ENCODE measurements around the gene JOSD1. TPM values are rescaled to one million over a fixed set of nuclear protein-coding genes. Genes with fewer than 3 reads are reported as not detected.

JOSD1 gene
- total and polyA plus RNA-seq, 2 donors (not counting 3 experiments of a cell fraction or from before 2014, with no cell fraction given) = 61.7 to 73.1 TPM

DNA sequence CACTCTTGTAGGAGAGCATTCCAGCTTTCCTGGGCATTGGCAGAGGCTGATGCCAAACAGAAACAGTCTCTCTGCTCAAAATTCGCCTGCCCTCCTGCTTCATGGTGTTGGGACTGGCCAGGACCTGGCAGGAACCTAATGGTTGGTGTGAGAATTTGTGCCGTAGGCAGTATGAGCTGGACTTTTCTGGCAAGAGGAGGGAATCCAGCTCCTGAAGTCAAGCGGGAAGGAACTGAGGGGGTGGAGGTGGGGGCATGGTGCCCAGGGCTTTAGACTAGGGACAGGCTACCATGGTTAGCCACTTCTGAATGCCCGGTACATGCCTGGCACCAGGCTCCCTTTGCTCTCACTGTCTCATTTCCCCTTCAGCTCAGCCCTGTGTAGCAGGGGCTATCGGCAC is 25.9 kb downstream of the JOSD1 start:
- Histone ChIP-seq H3K4me3 (replicated peaks in 1 of 3; ENCODE audit: insufficient read depth in 1 of 3, low read depth in 1 of 3, low read length in 3 of 3) (no peak overlapping the region), H3K27me3 (ENCODE audit: control insufficient read depth in 2 of 2, insufficient read depth in 2 of 2, low read length in 2 of 2) (no peaks in the 10 kb centered on the region), H3K79me2 (ENCODE audit: control insufficient read depth, insufficient read depth, low read length) (no peaks in the 10 kb centered on the region), H3K9me3 (replicated peaks; ENCODE audit: control insufficient read depth, insufficient read depth, low read length) (no peaks in the 10 kb centered on the region), H3K9me1 (replicated peaks; ENCODE audit: control insufficient read depth, extremely low read depth, insufficient read depth, low read length) (no peaks in the 10 kb centered on the region), H3K9ac (replicated peaks; ENCODE audit: extremely low read depth, insufficient read depth, low read length) (no peak overlapping the region), H4K20me1 (replicated peaks; ENCODE audit: control insufficient read depth, extremely low read depth, insufficient read depth, low read length) (no peaks in the 10 kb centered on the region), H2AFZ (ENCODE audit: low read depth, low read length) (no peak overlapping the region), H3K27ac (ENCODE audit: insufficient read depth, low read depth, low read length) (no peak overlapping the region), H3K4me1 (ENCODE audit: control insufficient read depth, extremely low read depth, insufficient read depth, low read length) (no peaks in the 10 kb centered on the region), H3K36me3 (ENCODE audit: control insufficient read depth in 2 of 2, extremely low read depth in 1 of 2, insufficient read depth in 2 of 2, low read length in 2 of 2) (peaks cover 0 to 14% of the 10 kb centered on the region in 2 experiments), H3K4me2 (ENCODE audit: insufficient read depth, low read length) (no peak overlapping the region)
- ChIA-PET CTCF (interaction anchor here (1.4 kb wide), 1 partner anchor 10 kb away, joined by 3 read pairs; no protein-coding TSS in a partner anchor), POLR2A (no interaction called here)
- intact Hi-C loops (cut with micrococcal nuclease) (no loop called here), dilution Hi-C loops (cut with MboI; ENCODE audit: extremely low pct_ligation_motif_present, low sequenced_read_pairs) (no loop called here)
- TF ChIP-seq, protein P1, sequence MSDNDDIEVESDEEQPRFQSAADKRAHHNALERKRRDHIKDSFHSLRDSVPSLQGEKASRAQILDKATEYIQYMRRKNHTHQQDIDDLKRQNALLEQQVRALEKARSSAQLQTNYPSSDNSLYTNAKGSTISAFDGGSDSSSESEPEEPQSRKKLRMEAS (IDR thresholded peaks at IDR 0.05; ENCODE audit: insufficient read depth, insufficient read length) = no peak
- TF ChIP-seq POLR2AphosphoS5 (IDR thresholded peaks at IDR 0.05; ENCODE audit: insufficient read depth, low read depth, low read length) = no peak
- no peak for TF ChIP-seq FOS (IDR thresholded peaks at IDR 0.05; ENCODE audit: borderline replicate concordance, insufficient read depth, low read length)
- no peak for TF ChIP-seq JUN (IDR thresholded peaks at IDR 0.05; ENCODE audit: borderline replicate concordance, insufficient read depth, insufficient read length, low read depth)
- no peak for TF ChIP-seq POLR2A (IDR thresholded peaks at IDR 0.05; ENCODE audit: low read depth, low read length)
- no peak for TF ChIP-seq MYC (IDR thresholded peaks at IDR 0.05; ENCODE audit: low read depth, low read length)
- TF ChIP-seq, protein P2, sequence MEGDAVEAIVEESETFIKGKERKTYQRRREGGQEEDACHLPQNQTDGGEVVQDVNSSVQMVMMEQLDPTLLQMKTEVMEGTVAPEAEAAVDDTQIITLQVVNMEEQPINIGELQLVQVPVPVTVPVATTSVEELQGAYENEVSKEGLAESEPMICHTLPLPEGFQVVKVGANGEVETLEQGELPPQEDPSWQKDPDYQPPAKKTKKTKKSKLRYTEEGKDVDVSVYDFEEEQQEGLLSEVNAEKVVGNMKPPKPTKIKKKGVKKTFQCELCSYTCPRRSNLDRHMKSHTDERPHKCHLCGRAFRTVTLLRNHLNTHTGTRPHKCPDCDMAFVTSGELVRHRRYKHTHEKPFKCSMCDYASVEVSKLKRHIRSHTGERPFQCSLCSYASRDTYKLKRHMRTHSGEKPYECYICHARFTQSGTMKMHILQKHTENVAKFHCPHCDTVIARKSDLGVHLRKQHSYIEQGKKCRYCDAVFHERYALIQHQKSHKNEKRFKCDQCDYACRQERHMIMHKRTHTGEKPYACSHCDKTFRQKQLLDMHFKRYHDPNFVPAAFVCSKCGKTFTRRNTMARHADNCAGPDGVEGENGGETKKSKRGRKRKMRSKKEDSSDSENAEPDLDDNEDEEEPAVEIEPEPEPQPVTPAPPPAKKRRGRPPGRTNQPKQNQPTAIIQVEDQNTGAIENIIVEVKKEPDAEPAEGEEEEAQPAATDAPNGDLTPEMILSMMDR (IDR thresholded peaks at IDR 0.05; ENCODE audit: extremely low read depth in 1 of 2, insufficient read depth in 1 of 2, low read depth in 1 of 2, low read length in 2 of 2) = no peak
- TF ChIP-seq GATA2 (IDR thresholded peaks at IDR 0.05; ENCODE audit: insufficient read depth, insufficient read length, low read depth, low read length) = no peak
- TF ChIP-seq EZH2 (IDR thresholded peaks at IDR 0.05; ENCODE audit: borderline replicate concordance, low read depth, low read length, severe bottlenecking) = no peak
- DNase-seq (ENCODE audit: low read depth, low spot score) (no peak), FAIRE-seq (no peak)
- no TSS peak for BruUV-seq (replicated peaks)
